Measurements from ENCODE around the gene STAC2. TPM values are rescaled to one million over a fixed set of nuclear protein-coding genes. Genes with fewer than 3 reads are reported as not detected.

Gene STAC2
- total and polyA plus RNA-seq, 2 of the 13 experiments (the other 11 are each of a cell fraction or from before 2014, with no cell fraction given), result not detected

DNA sequence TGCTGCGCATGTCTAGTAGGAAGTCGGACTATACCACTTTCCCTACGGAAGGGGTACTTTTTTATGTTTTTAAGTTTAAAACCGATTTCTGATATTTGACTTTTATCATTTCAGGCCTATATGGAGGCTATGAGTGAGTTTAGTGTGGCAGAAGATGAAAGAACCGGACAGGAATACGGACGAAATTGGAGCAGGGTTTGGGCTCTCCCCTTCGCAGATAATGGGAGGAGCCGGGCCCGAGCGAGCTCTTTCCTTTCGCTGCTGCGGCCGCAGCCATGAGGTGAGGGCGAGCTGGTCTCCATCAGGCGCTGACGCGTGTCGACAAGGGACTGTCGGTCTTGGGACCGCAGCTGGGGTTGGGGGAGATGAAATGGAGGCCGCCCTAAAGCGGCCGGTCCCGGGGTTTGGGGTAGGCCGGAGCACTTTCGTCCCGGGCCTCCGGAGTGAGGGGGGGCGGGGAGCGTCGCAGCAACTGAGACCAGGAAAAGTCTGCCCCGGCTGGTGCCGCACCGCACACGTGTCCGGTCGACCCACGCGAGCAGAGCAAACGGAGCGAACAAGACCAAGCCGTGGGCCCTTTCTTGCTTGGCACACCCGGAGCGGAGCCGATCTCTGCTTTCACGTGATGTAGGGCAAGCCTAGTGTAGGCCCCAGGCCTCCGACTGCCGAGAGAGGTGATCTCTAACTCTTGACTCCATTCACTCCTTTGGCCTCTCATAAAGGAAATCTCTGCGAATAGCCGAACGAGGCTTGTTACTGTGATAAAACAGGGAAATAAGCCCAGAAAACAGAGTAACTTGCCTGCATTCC lies 25.5 kb downstream of the STAC2 start, which contains the start of gene RPL19 (continued):
- TF ChIP-seq ZSCAN12 (CRISPR knock-in tag; IDR thresholded peaks at IDR 0.05) (0 out of 2 replicates have a peak, but pooled peaks have one; percentile 13), HOXA3 (CRISPR knock-in tag; IDR thresholded peaks at IDR 0.05) (0 out of 2 replicates have a peak, but pooled peaks have one; percentile 21), NR2F2 (IDR thresholded peaks at IDR 0.05; ENCODE audit: borderline replicate concordance, low read depth) (peak; percentile 72; the same call in 1 of the 2 replicates), ZNF7 (CRISPR knock-in tag; IDR thresholded peaks at IDR 0.05) (peak; percentile 57; the same call in 1 of the 2 replicates), BORCS8-MEF2B (CRISPR knock-in tag; IDR thresholded peaks at IDR 0.05) (peak; percentile 71; the same call in 1 of the 2 replicates), ZNF33B (CRISPR knock-in tag; IDR thresholded peaks at IDR 0.05) (no peak), ZNF839 (CRISPR knock-in tag; IDR thresholded peaks at IDR 0.05; ENCODE audit: borderline replicate concordance) (peak; percentile 59; the same call in 1 of the 2 replicates), ZFAT (CRISPR knock-in tag; conservative IDR thresholded peaks at IDR 0.05) (no peak; the same call in 1 of the 2 replicates), ZFP82 (CRISPR knock-in tag; IDR thresholded peaks at IDR 0.05; ENCODE audit: borderline replicate concordance) (peak; percentile 87; the same call in 1 of the 2 replicates), ZNF512B (CRISPR knock-in tag; IDR thresholded peaks at IDR 0.05; ENCODE audit: borderline replicate concordance) (peak; percentile 28; the same call in 1 of the 2 replicates), GPBP1L1 (CRISPR knock-in tag; IDR thresholded peaks at IDR 0.05) (no peak), ZFP62 (CRISPR knock-in tag; IDR thresholded peaks at IDR 0.05) (no peak)
- TF ChIP-seq, protein P1, sequence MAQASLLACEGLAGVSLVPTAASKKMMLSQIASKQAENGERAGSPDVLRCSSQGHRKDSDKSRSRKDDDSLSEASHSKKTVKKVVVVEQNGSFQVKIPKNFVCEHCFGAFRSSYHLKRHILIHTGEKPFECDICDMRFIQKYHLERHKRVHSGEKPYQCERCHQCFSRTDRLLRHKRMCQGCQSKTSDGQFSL (CRISPR knock-in tag; IDR thresholded peaks at IDR 0.05), result peak; percentile 94
- TF ChIP-seq, protein P2, sequence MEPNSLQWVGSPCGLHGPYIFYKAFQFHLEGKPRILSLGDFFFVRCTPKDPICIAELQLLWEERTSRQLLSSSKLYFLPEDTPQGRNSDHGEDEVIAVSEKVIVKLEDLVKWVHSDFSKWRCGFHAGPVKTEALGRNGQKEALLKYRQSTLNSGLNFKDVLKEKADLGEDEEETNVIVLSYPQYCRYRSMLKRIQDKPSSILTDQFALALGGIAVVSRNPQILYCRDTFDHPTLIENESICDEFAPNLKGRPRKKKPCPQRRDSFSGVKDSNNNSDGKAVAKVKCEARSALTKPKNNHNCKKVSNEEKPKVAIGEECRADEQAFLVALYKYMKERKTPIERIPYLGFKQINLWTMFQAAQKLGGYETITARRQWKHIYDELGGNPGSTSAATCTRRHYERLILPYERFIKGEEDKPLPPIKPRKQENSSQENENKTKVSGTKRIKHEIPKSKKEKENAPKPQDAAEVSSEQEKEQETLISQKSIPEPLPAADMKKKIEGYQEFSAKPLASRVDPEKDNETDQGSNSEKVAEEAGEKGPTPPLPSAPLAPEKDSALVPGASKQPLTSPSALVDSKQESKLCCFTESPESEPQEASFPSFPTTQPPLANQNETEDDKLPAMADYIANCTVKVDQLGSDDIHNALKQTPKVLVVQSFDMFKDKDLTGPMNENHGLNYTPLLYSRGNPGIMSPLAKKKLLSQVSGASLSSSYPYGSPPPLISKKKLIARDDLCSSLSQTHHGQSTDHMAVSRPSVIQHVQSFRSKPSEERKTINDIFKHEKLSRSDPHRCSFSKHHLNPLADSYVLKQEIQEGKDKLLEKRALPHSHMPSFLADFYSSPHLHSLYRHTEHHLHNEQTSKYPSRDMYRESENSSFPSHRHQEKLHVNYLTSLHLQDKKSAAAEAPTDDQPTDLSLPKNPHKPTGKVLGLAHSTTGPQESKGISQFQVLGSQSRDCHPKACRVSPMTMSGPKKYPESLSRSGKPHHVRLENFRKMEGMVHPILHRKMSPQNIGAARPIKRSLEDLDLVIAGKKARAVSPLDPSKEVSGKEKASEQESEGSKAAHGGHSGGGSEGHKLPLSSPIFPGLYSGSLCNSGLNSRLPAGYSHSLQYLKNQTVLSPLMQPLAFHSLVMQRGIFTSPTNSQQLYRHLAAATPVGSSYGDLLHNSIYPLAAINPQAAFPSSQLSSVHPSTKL (CRISPR knock-in tag; IDR thresholded peaks at IDR 0.05), result no peak
- TF ChIP-seq, protein P3, sequence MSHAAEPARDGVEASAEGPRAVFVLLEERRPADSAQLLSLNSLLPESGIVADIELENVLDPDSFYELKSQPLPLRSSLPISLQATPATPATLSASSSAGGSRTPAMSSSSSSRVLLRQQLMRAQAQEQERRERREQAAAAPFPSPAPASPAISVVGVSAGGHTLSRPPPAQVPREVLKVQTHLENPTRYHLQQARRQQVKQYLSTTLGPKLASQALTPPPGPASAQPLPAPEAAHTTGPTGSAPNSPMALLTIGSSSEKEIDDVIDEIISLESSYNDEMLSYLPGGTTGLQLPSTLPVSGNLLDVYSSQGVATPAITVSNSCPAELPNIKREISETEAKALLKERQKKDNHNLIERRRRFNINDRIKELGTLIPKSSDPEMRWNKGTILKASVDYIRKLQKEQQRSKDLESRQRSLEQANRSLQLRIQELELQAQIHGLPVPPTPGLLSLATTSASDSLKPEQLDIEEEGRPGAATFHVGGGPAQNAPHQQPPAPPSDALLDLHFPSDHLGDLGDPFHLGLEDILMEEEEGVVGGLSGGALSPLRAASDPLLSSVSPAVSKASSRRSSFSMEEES (CRISPR knock-in tag; IDR thresholded peaks at IDR 0.05), result no peak; the same call in 1 of the 2 replicates
- TF ChIP-seq, protein P4, sequence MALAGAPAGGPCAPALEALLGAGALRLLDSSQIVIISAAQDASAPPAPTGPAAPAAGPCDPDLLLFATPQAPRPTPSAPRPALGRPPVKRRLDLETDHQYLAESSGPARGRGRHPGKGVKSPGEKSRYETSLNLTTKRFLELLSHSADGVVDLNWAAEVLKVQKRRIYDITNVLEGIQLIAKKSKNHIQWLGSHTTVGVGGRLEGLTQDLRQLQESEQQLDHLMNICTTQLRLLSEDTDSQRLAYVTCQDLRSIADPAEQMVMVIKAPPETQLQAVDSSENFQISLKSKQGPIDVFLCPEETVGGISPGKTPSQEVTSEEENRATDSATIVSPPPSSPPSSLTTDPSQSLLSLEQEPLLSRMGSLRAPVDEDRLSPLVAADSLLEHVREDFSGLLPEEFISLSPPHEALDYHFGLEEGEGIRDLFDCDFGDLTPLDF (CRISPR knock-in tag; IDR thresholded peaks at IDR 0.05), result 0 out of 2 replicates have a peak, but pooled peaks have one; percentile 31
